Ovary (tissue), 3 donors: Measurements from ENCODE around the gene CAPRIN1.

Source experiments
- CTCF ChIP-seq, 3 donors: fragments of 450-650 bp in 2 of 3; fragments of 200-600 bp in 1 of 3; IDR thresholded peaks; one replicate each; pipeline versions ENCODE4 v1.5.1 to v1.8.0; 2016 to 2022; ENCODE audit warnings: antibody characterized with exemption in 3 of 3, mild to moderate bottlenecking in 1 of 3
- POLR2A ChIP-seq: fragments of 450-650 bp; IDR thresholded peaks from one replicate; pipeline ENCODE4 v1.6.1; 2017; ENCODE audit warnings: antibody characterized with exemption, mild to moderate bottlenecking, moderate library complexity
- donor health status: DM: no; HTN: no; CAD: no.

- TF ChIP-seq CTCF (IDR thresholded peaks at IDR 0.05), result no peak
- no peak for TF ChIP-seq POLR2A
Measured at GRCh38 chr11:34149274-34149673, 97.7 kb downstream of the CAPRIN1 start.
